GM12878 (cell line): ENCODE results near the gene DOHH. TPM values are rescaled to one million over a fixed set of nuclear protein-coding genes. Genes with fewer than 3 reads are reported as not detected.

Experiments
- ATAC-seq: fragments of 200-7000 bp; cut with Tn5 transposase; 3 replicates; pipeline ENCODE4 v1.9.1; 2020; ENCODE audit warnings: mild to moderate bottlenecking, moderate library complexity
- BruUV-seq: library from RNA; stranded (reverse); fragments of 400-500 nt; replicated peaks from 2 replicates; lab custom pipeline; 2021; lab: Mats Ljungman, UMichigan
- CTCF ChIA-PET: fragments of 300-600 bp; sonication (Branson Sonifier 250); formaldehyde crosslinking; extraction: SDS; loops from one replicate; lab custom pipeline; 2021; ENCODE audit warnings: inconsistent platforms; lab: Yijun Ruan, JAX
- POLR2A ChIA-PET: fragments of 350-600 bp; formaldehyde crosslinking; extraction: SDS; loops from one replicate; lab custom pipeline; 2021; ENCODE audit warnings: inconsistent platforms; lab: Charles Lee
- RAD21 ChIA-PET: fragments of 300-600 bp; sonication (Branson Sonifier 250); formaldehyde crosslinking; loops from one replicate; lab custom pipeline; 2023; ENCODE audit warnings: antibody characterized with exemption; ENCODE audit not compliant: unreplicated experiment; lab: Charles Lee
- SMC1A ChIA-PET: fragments of 300-600 bp; sonication (Branson Sonifier 250); formaldehyde crosslinking; loops from one replicate; lab custom pipeline; 2023; ENCODE audit not compliant: unreplicated experiment, uncharacterized antibody; lab: Charles Lee
- DNase-seq: peaks from one replicate; pipeline ENCODE4 v3.0.0-alpha.2; 2011; ENCODE audit warnings: low read depth, low spot score
- FAIRE-seq: peaks from 3 replicates; lab custom pipeline; 2011; peaks lifted over from hg19 to GRCh38; lab: Jason Lieb, UNC
- H2AFZ ChIP-seq: 2 replicates; pipeline ENCODE4 v1.6.0; 2011; ENCODE audit warnings: low read depth, low read length, control low read depth; ENCODE audit not compliant: control insufficient read depth
- H3K27ac ChIP-seq: 2 replicates; pipeline ENCODE4 v1.5.1; 2011; ENCODE audit warnings: control low read depth; ENCODE audit not compliant: control insufficient read depth, insufficient read depth
- H3K27me3 ChIP-seq, 2 experiments: replicated peaks in 1 of 2; 2 replicates each; pipeline versions ENCODE4 v1.6.0 to v1.6.1; 2011; ENCODE audit warnings: low read length in 1 of 2; ENCODE audit not compliant: control insufficient read depth in 2 of 2, insufficient read depth in 2 of 2
- H3K36me3 ChIP-seq, 2 experiments: 2 replicates each; pipeline ENCODE4 v1.5.1; 2011; ENCODE audit warnings: low read length in 1 of 2; ENCODE audit not compliant: control insufficient read depth in 2 of 2, insufficient read depth in 2 of 2
- H3K4me1 ChIP-seq: 2 replicates; pipeline ENCODE4 v1.6.1; 2011; ENCODE audit warnings: mild to moderate bottlenecking, low read length, moderate library complexity, mixed read lengths; ENCODE audit not compliant: control insufficient read depth, insufficient read depth
- H3K4me2 ChIP-seq: 2 replicates; pipeline ENCODE4 v1.6.0; 2011; ENCODE audit warnings: control low read depth; ENCODE audit not compliant: control insufficient read depth, insufficient read depth
- H3K4me3 ChIP-seq: fragments of 200-600 bp; sonication (generic); 2 replicates; pipeline ENCODE4 v1.5.1; 2016
- H3K79me2 ChIP-seq: 2 replicates; pipeline ENCODE4 v1.6.0; 2011; ENCODE audit warnings: low read length; ENCODE audit not compliant: control insufficient read depth, insufficient read depth
- H3K9ac ChIP-seq: 2 replicates; pipeline ENCODE4 v1.8.0; 2011; ENCODE audit warnings: low read length, control low read depth, mixed read lengths; ENCODE audit not compliant: control insufficient read depth, insufficient read depth
- H3K9me3 ChIP-seq: replicated peaks from 3 replicates; pipeline ENCODE4 v1.5.1; 2011; ENCODE audit warnings: mild to moderate bottlenecking, low read length; ENCODE audit not compliant: control insufficient read depth, insufficient read depth
- H4K20me1 ChIP-seq: 2 replicates; pipeline ENCODE4 v1.6.0; 2011; ENCODE audit not compliant: control insufficient read depth, insufficient read depth
- BHLHE40 ChIP-seq, 2 experiments: fragments of 450-650 bp in 1 of 2; IDR thresholded peaks; 2 replicates each; pipeline ENCODE4 v1.6.1; 2011 to 2017; ENCODE audit warnings: low read depth in 2 of 2, borderline replicate concordance in 1 of 2, improper control_type of control experiment in 1 of 2, low read length in 1 of 2, mild to moderate bottlenecking in 1 of 2
- BMI1 ChIP-seq: fragments of 450-650 bp; IDR thresholded peaks from 2 replicates; pipeline ENCODE4 v1.6.1; 2016; ENCODE audit warnings: mild to moderate bottlenecking, moderate library complexity, borderline replicate concordance
- GATAD2B ChIP-seq: fragments of 450-650 bp; conservative IDR thresholded peaks from 2 replicates; pipeline ENCODE4 v1.6.1; 2017; ENCODE audit warnings: low read depth, mild to moderate bottlenecking, moderate library complexity
- IRF4 ChIP-seq: IDR thresholded peaks from 2 replicates; pipeline ENCODE4 v1.6.1; 2011; ENCODE audit warnings: low read depth, low read length
- JUNB ChIP-seq: IDR thresholded peaks from 2 replicates; pipeline ENCODE4 v1.6.1; 2016; ENCODE audit warnings: antibody characterized with exemption, mild to moderate bottlenecking
- MTA3 ChIP-seq: IDR thresholded peaks from 2 replicates; pipeline ENCODE4 v1.6.1; 2012; ENCODE audit warnings: low read length, inconsistent platforms, borderline replicate concordance
- NR2C1 ChIP-seq: fragments of 450-650 bp; IDR thresholded peaks from 2 replicates; pipeline ENCODE4 v1.6.1; 2017; ENCODE audit warnings: antibody characterized with exemption, mild to moderate bottlenecking, moderate library complexity
- PML ChIP-seq: IDR thresholded peaks from 2 replicates; pipeline ENCODE4 v1.6.1; 2012; ENCODE audit warnings: low read length, inconsistent platforms
- SPI1 ChIP-seq: IDR thresholded peaks from 2 replicates; pipeline ENCODE4 v1.6.1; 2011; ENCODE audit warnings: low read depth, mild to moderate bottlenecking, low read length, moderate library complexity, borderline replicate concordance; ENCODE audit not compliant: insufficient read depth
- SRF ChIP-seq, 2 experiments: IDR thresholded peaks; 2 replicates each; pipeline ENCODE4 v1.6.1; 2011; ENCODE audit warnings: low read depth in 2 of 2, low read length in 2 of 2, mild to moderate bottlenecking in 1 of 2, moderate library complexity in 1 of 2
- WGBS: methylation state at CpG from one replicate; pipeline ENCODE4 v1.1.6; 2016; ENCODE audit warnings: low lambda C conversion rate; ENCODE audit not compliant: insufficient replicate concordance, insufficient coverage; ENCODE audit errors: missing lambda C conversion rate; 5-methylcytosine and 5-hydroxymethylcytosine counted together
- in situ Hi-C: fragments of 300-500 bp; cut with MboI; formaldehyde crosslinking; loops from 9 replicates; pipeline ENCODE4 v1.14.3; 2018; ENCODE audit warnings: mixed read lengths
- intact Hi-C: fragments of 100-400 bp; cut with micrococcal nuclease; formaldehyde crosslinking; loops from one replicate; pipeline ENCODE4 v1.14.2; 2022; ENCODE audit not compliant: unreplicated experiment
- polyA plus RNA-seq, 11 experiments: library from polyadenylated mRNA; depleted of rRNA in 4 of 11; unstranded in 6 of 11; stranded (reverse) in 5 of 11; fragments of >200 nt; fragmentation: Nextera tagmentation in 4 of 11; fragmentation: Illumina TruSeq in 1 of 11; extraction: Ambion mirVana in 4 of 11; extraction: Trizol in 1 of 11; gene quantifications; 1 replicate in 1 of 11; 2 replicates in 10 of 11; pipeline versions ENCODE4 v1.2.1 to v1.2.3, GENCODE V29; 2011 to 2016; ENCODE audit warnings: inconsistent platforms in 2 of 11, missing spikeins in 2 of 11, low read depth in 1 of 11
- total RNA-seq, 4 experiments: library from RNA; depleted of rRNA in 3 of 4; stranded (reverse); fragments of >200 nt in 3 of 4; fragmentation: Illumina TruSeq in 1 of 4; extraction: Trizol in 1 of 4; gene quantifications; 2 replicates each; pipeline versions ENCODE4 v1.2.1 to v1.2.3, GENCODE V29; 2013 to 2021
- TF ChIP-seq, protein P1 (sequence below): fragments of 150-350 bp; IDR thresholded peaks from 2 replicates; pipeline ENCODE4 v1.6.1; 2016; ENCODE audit warnings: low read depth, low read length
- TF ChIP-seq, protein P2 (sequence below): fragments of 450-650 bp; IDR thresholded peaks from 2 replicates; pipeline ENCODE4 v1.6.1; 2016; ENCODE audit warnings: mild to moderate bottlenecking
- TF ChIP-seq, protein P3 (sequence below): fragments of 450-650 bp; IDR thresholded peaks from 2 replicates; pipeline ENCODE4 v1.6.1; 2016; ENCODE audit warnings: mild to moderate bottlenecking, moderate library complexity, borderline replicate concordance

The DOHH gene
- total and polyA plus RNA-seq, 10 of the 15 experiments (the other 5 are each of a cell fraction or from before 2014, with no cell fraction given): 0.11 to 28.6 (median 11.7) TPM

DNA sequence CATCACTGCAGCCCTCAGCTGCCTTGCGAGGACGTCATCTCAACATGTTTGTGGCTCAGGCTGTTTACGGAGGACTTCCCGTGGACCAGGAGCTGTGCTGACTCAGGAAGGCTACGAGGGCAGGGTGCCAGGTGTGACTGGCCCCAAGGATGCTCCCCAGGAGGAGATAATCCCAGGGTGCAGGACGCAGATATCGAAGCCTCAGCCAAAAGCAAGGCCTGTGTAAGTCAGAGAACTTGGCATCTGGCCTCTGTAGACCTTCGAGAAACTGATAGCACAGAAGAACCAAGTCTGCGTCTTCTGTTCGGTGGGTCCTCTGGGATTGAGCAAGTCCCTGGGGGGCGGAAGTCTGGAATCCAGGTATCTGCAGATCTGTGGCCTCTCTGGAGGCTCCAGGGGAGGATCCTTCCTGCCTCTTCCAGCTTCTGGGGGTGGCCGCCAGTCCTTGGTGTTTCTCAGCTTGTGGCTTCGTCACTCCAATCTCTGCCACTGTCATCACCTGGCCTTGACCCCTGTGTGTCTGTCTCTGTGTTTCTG is 2.6 kb upstream of the DOHH start:
- SMC1A ChIA-PET: no interaction called here
- in situ Hi-C loops (no loop called here), intact Hi-C loops (no loop called here)
- no peak for DNase-seq
- WGBS: 81% methylated on average over 13 of the region's 13 CpGs
- Histone ChIP-seq H3K4me3 (no peak overlapping the region), H3K4me1 (peaks cover 5% of the 10 kb centered on the region), H3K27me3 (no peaks in the 10 kb centered on the region), H3K36me3 (no peaks in the 10 kb centered on the region), H3K79me2 (peaks cover 35% of the 10 kb centered on the region), H3K9me3 (no peaks in the 10 kb centered on the region), H3K27ac (no peak overlapping the region), H3K4me2 (no peak overlapping the region), H3K9ac (no peak overlapping the region), H4K20me1 (no peaks in the 10 kb centered on the region), H2AFZ (no peak overlapping the region)
- TF ChIP-seq PML (no peak), BHLHE40 (IDR thresholded peaks at IDR 0.05; ENCODE audit: borderline replicate concordance in 1 of 2, low read depth in 2 of 2, low read length in 1 of 2) (no peak), MTA3 (no peak), IRF4 (no peak), SPI1 (no peak), GATAD2B (no peak), BMI1 (no peak), SRF (IDR thresholded peaks at IDR 0.05; ENCODE audit: low read depth in 2 of 2, low read length in 2 of 2) (no peak), JUNB (no peak), NR2C1 (no peak)
- TF ChIP-seq, protein P1, sequence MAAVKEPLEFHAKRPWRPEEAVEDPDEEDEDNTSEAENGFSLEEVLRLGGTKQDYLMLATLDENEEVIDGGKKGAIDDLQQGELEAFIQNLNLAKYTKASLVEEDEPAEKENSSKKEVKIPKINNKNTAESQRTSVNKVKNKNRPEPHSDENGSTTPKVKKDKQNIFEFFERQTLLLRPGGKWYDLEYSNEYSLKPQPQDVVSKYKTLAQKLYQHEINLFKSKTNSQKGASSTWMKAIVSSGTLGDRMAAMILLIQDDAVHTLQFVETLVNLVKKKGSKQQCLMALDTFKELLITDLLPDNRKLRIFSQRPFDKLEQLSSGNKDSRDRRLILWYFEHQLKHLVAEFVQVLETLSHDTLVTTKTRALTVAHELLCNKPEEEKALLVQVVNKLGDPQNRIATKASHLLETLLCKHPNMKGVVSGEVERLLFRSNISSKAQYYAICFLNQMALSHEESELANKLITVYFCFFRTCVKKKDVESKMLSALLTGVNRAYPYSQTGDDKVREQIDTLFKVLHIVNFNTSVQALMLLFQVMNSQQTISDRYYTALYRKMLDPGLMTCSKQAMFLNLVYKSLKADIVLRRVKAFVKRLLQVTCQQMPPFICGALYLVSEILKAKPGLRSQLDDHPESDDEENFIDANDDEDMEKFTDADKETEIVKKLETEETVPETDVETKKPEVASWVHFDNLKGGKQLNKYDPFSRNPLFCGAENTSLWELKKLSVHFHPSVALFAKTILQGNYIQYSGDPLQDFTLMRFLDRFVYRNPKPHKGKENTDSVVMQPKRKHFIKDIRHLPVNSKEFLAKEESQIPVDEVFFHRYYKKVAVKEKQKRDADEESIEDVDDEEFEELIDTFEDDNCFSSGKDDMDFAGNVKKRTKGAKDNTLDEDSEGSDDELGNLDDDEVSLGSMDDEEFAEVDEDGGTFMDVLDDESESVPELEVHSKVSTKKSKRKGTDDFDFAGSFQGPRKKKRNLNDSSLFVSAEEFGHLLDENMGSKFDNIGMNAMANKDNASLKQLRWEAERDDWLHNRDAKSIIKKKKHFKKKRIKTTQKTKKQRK: no peak
- TF ChIP-seq, protein P2, sequence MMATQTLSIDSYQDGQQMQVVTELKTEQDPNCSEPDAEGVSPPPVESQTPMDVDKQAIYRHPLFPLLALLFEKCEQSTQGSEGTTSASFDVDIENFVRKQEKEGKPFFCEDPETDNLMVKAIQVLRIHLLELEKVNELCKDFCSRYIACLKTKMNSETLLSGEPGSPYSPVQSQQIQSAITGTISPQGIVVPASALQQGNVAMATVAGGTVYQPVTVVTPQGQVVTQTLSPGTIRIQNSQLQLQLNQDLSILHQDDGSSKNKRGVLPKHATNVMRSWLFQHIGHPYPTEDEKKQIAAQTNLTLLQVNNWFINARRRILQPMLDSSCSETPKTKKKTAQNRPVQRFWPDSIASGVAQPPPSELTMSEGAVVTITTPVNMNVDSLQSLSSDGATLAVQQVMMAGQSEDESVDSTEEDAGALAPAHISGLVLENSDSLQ: no peak
- TF ChIP-seq, protein P3, sequence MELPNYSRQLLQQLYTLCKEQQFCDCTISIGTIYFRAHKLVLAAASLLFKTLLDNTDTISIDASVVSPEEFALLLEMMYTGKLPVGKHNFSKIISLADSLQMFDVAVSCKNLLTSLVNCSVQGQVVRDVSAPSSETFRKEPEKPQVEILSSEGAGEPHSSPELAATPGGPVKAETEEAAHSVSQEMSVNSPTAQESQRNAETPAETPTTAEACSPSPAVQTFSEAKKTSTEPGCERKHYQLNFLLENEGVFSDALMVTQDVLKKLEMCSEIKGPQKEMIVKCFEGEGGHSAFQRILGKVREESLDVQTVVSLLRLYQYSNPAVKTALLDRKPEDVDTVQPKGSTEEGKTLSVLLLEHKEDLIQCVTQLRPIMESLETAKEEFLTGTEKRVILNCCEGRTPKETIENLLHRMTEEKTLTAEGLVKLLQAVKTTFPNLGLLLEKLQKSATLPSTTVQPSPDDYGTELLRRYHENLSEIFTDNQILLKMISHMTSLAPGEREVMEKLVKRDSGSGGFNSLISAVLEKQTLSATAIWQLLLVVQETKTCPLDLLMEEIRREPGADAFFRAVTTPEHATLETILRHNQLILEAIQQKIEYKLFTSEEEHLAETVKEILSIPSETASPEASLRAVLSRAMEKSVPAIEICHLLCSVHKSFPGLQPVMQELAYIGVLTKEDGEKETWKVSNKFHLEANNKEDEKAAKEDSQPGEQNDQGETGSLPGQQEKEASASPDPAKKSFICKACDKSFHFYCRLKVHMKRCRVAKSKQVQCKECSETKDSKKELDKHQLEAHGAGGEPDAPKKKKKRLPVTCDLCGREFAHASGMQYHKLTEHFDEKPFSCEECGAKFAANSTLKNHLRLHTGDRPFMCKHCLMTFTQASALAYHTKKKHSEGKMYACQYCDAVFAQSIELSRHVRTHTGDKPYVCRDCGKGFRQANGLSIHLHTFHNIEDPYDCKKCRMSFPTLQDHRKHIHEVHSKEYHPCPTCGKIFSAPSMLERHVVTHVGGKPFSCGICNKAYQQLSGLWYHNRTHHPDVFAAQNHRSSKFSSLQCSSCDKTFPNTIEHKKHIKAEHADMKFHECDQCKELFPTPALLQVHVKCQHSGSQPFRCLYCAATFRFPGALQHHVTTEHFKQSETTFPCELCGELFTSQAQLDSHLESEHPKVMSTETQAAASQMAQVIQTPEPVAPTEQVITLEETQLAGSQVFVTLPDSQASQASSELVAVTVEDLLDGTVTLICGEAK: no peak
- FAIRE-seq: no peak
- POLR2A ChIA-PET: interaction anchor here (0.5 to 1.2 kb wide), 2 partner anchors 207 to 306 kb away, joined by 3 read pairs; no protein-coding TSS in a partner anchor
- CTCF ChIA-PET: interaction anchor here (0.6 kb wide), 1 partner anchor 655 kb away, joined by 4 read pairs; no protein-coding TSS in a partner anchor
- RAD21 ChIA-PET: no interaction called here
- BruUV-seq: no TSS peak
- ATAC-seq: no peak
